ENCODE data around the gene EPHB1. TPM values are rescaled to one million over a fixed set of nuclear protein-coding genes. Genes with fewer than 3 reads are reported as not detected.
A peak's percentile ranks its signal among the peaks of the same experiment; 100 is the strongest.

Gene EPHB1
- total RNA-seq, 1 donor from 2014 or later: 1.8 TPM

GRCh38 chr3:135224815-135225362 lies 429.8 kb downstream of the EPHB1 start:
- no peak for TF ChIP-seq CTCF (IDR thresholded peaks at IDR 0.05; ENCODE audit: unreplicated experiment)
- Mint-ChIP-seq H3K27me3 (no peaks in the 10 kb centered on the region), H3K36me3 (ENCODE audit: insufficient read depth) (no peaks in the 10 kb centered on the region), H3K27ac (no peak overlapping the region), H3K9me3 (ENCODE audit: low read depth) (no peaks in the 10 kb centered on the region), H3K4me3 (ENCODE audit: low read depth) (no peak overlapping the region), H3K4me1 (ENCODE audit: low read depth) (peaks cover 5% of the 10 kb centered on the region)
- no peak for DNase-seq (ENCODE audit: low spot score, unreplicated experiment)

- Mint-ChIP-seq H3K9me3 (ENCODE audit: low read depth) (no peaks in the 10 kb centered on the region), H3K4me1 (ENCODE audit: low read depth) (peaks cover 5% of the 10 kb centered on the region), H3K27me3 (no peaks in the 10 kb centered on the region), H3K4me3 (ENCODE audit: low read depth) (no peak overlapping the region), H3K36me3 (ENCODE audit: insufficient read depth) (no peaks in the 10 kb centered on the region), H3K27ac (no peak overlapping the region)
- no peak for TF ChIP-seq CTCF (IDR thresholded peaks at IDR 0.05; ENCODE audit: unreplicated experiment)
- no peak for DNase-seq (ENCODE audit: low spot score, unreplicated experiment)
Observed at GRCh38 chr3:135226057-135226456, 431.0 kb downstream of the EPHB1 start.

GRCh38 chr3:135228201-135228600 lies 433.1 kb downstream of the EPHB1 start:
- Mint-ChIP-seq H3K27ac (no peak overlapping the region), H3K9me3 (ENCODE audit: low read depth) (no peaks in the 10 kb centered on the region), H3K4me3 (ENCODE audit: low read depth) (no peak overlapping the region), H3K27me3 (no peaks in the 10 kb centered on the region), H3K4me1 (ENCODE audit: low read depth) (peaks cover 5% of the 10 kb centered on the region), H3K36me3 (ENCODE audit: insufficient read depth) (no peaks in the 10 kb centered on the region)
- TF ChIP-seq CTCF (IDR thresholded peaks at IDR 0.05; ENCODE audit: unreplicated experiment): no peak
- no peak for DNase-seq (ENCODE audit: low spot score, unreplicated experiment)

- Mint-ChIP-seq H3K4me3 (ENCODE audit: low read depth) (no peak overlapping the region), H3K27ac (no peak overlapping the region)
- peak; percentile 14 for TF ChIP-seq CTCF (IDR thresholded peaks at IDR 0.05; ENCODE audit: unreplicated experiment)
Observed at GRCh38 chr3:135229018-135229495, 434.0 kb downstream of the EPHB1 start.

GRCh38 chr3:135231737-135232136 lies 436.7 kb downstream of the EPHB1 start:
- no peak overlapping the region for H3K27ac Mint-ChIP-seq
- no peak for DNase-seq (ENCODE audit: low spot score, unreplicated experiment)
- no peaks in the 10 kb centered on the region for H3K27me3 Mint-ChIP-seq
- TF ChIP-seq CTCF (IDR thresholded peaks at IDR 0.05; ENCODE audit: unreplicated experiment): no peak
- H3K36me3 Mint-ChIP-seq (ENCODE audit: insufficient read depth): peaks cover 4% of the 10 kb centered on the region
- peaks cover 5% of the 10 kb centered on the region for H3K9me3 Mint-ChIP-seq (ENCODE audit: low read depth)
- no peak overlapping the region for H3K4me3 Mint-ChIP-seq (ENCODE audit: low read depth)
- H3K4me1 Mint-ChIP-seq (ENCODE audit: low read depth): peaks cover 3% of the 10 kb centered on the region

More at GRCh38 chr3:135229018-135229495, 434.0 kb downstream of the EPHB1 start:
- DNase-seq (ENCODE audit: low spot score, unreplicated experiment): no peak
- no peaks in the 10 kb centered on the region for H3K27me3 Mint-ChIP-seq
- peaks cover 1% of the 10 kb centered on the region for H3K36me3 Mint-ChIP-seq (ENCODE audit: insufficient read depth)
- H3K9me3 Mint-ChIP-seq (ENCODE audit: low read depth): peaks cover 2% of the 10 kb centered on the region
- peaks cover 5% of the 10 kb centered on the region for H3K4me1 Mint-ChIP-seq (ENCODE audit: low read depth)
